DND-41 (cell line): Measurements from ENCODE around the gene CHST14.

Experiments used
- ATAC-seq: fragments of 200-7000 bp; cut with Tn5 transposase; 3 replicates; pipeline ENCODE4 v1.9.1; 2021; ENCODE audit warnings: low read depth; ENCODE audit not compliant: insufficient read depth
- DNase-seq: peaks from one replicate; pipeline ENCODE4 v3.0.0-alpha.2; 2020
- H2AFZ ChIP-seq: 2 replicates; pipeline ENCODE4 v1.6.0; 2012; ENCODE audit warnings: low read depth, low read length
- H3K27ac ChIP-seq: 2 replicates; pipeline ENCODE4 v1.5.1; 2012; ENCODE audit warnings: low read length, inconsistent platforms
- H3K27me3 ChIP-seq: fragments of 200-600 bp; sonication (generic); 2 replicates; pipeline ENCODE4 v1.6.0; 2012; ENCODE audit warnings: low read length, mild to moderate bottlenecking, inconsistent platforms; ENCODE audit not compliant: insufficient read depth, poor library complexity
- H3K36me3 ChIP-seq: 2 replicates; pipeline ENCODE4 v1.5.1; 2012; ENCODE audit warnings: low read length, inconsistent platforms; ENCODE audit not compliant: insufficient read depth
- H3K4me1 ChIP-seq: 2 replicates; pipeline ENCODE4 v1.5.1; 2012; ENCODE audit warnings: mild to moderate bottlenecking, low read length; ENCODE audit not compliant: insufficient read depth
- H3K4me2 ChIP-seq: 2 replicates; pipeline ENCODE4 v1.6.0; 2012; ENCODE audit warnings: mild to moderate bottlenecking, moderate library complexity, low read length, inconsistent platforms; ENCODE audit not compliant: insufficient read depth
- H3K4me3 ChIP-seq, 2 experiments: fragments of 200-600 bp in 1 of 2; shearing (Covaris generic) in 1 of 2; 2 replicates each; pipeline ENCODE4 v1.5.1; 2012 to 2016; ENCODE audit warnings: inconsistent platforms in 2 of 2, low read length in 2 of 2, mild to moderate bottlenecking in 2 of 2, low read depth in 1 of 2, moderate library complexity in 1 of 2
- H3K79me2 ChIP-seq: 2 replicates; pipeline ENCODE4 v1.6.0; 2012; ENCODE audit warnings: low read length, inconsistent platforms; ENCODE audit not compliant: insufficient read depth
- H3K9ac ChIP-seq: 2 replicates; pipeline ENCODE4 v1.6.0; 2012; ENCODE audit warnings: low read depth, mild to moderate bottlenecking, inconsistent platforms, low read length, moderate library complexity
- H3K9me3 ChIP-seq: 2 replicates; pipeline ENCODE4 v1.5.1; 2012; ENCODE audit warnings: low read length, moderate library complexity, mild to moderate bottlenecking, inconsistent platforms; ENCODE audit not compliant: insufficient read depth, severe bottlenecking
- H4K20me1 ChIP-seq: 2 replicates; pipeline ENCODE4 v1.6.0; 2012; ENCODE audit warnings: low read length; ENCODE audit not compliant: insufficient read depth
- CTCF ChIP-seq: IDR thresholded peaks from 2 replicates; pipeline ENCODE4 v1.5.1; 2012; ENCODE audit warnings: borderline replicate concordance, low read length, moderate library complexity, mild to moderate bottlenecking; ENCODE audit not compliant: poor library complexity, severe bottlenecking; ENCODE audit errors: extremely low read depth
- EZH2 ChIP-seq: IDR thresholded peaks from 3 replicates; pipeline ENCODE4 v1.6.1; 2012; ENCODE audit warnings: borderline replicate concordance, low read depth, mild to moderate bottlenecking, moderate library complexity, low read length, inconsistent platforms; ENCODE audit not compliant: severe bottlenecking

The CHST14 gene

GRCh38 chr15:40510201-40510600 lies 39.4 kb downstream of the CHST14 start:
- Histone ChIP-seq H3K4me2 (no peak overlapping the region), H3K4me3 (no peak overlapping the region), H3K9me3 (no peaks in the 10 kb centered on the region), H3K36me3 (no peaks in the 10 kb centered on the region), H3K79me2 (no peaks in the 10 kb centered on the region), H3K27me3 (no peaks in the 10 kb centered on the region), H3K4me1 (peaks cover 13% of the 10 kb centered on the region), H4K20me1 (no peaks in the 10 kb centered on the region), H3K27ac (no peak overlapping the region), H3K9ac (no peak overlapping the region), H2AFZ (no peak overlapping the region)
- no peak for ATAC-seq
- no peak for TF ChIP-seq CTCF
- no peak for TF ChIP-seq EZH2
- DNase-seq = no peak

GRCh38 chr15:40511093-40511471 lies 40.3 kb downstream of the CHST14 start:
- Histone ChIP-seq H3K4me3 (no peak overlapping the region), H3K4me2 (no peak overlapping the region), H2AFZ (no peak overlapping the region), H3K27me3 (no peaks in the 10 kb centered on the region), H4K20me1 (no peaks in the 10 kb centered on the region), H3K9ac (no peak overlapping the region), H3K4me1 (peaks cover 13% of the 10 kb centered on the region), H3K36me3 (no peaks in the 10 kb centered on the region), H3K9me3 (no peaks in the 10 kb centered on the region), H3K27ac (no peak overlapping the region), H3K79me2 (no peaks in the 10 kb centered on the region)
- TF ChIP-seq CTCF = no peak
- TF ChIP-seq EZH2 = no peak
- ATAC-seq = no peak
- no peak for DNase-seq

GRCh38 chr15:40511472-40512133 lies 40.8 kb downstream of the CHST14 start:
- TF ChIP-seq CTCF (no peak), EZH2 (no peak)
- H3K4me3 ChIP-seq = no peak overlapping the region
- no peaks in the 10 kb centered on the region for H3K79me2 ChIP-seq
- peaks cover 10% of the 10 kb centered on the region for H3K4me1 ChIP-seq
- H3K4me2 ChIP-seq = no peak overlapping the region
- H3K27me3 ChIP-seq = no peaks in the 10 kb centered on the region
- DNase-seq = no peak
- H4K20me1 ChIP-seq = no peaks in the 10 kb centered on the region
- no peak overlapping the region for H3K27ac ChIP-seq
- H3K9me3 ChIP-seq = no peaks in the 10 kb centered on the region
- H2AFZ ChIP-seq = no peak overlapping the region
- no peak overlapping the region for H3K9ac ChIP-seq
- no peaks in the 10 kb centered on the region for H3K36me3 ChIP-seq
- ATAC-seq = no peak
